NCI-H524 (cell line): ENCODE measurements around the gene DBT.
A peak's percentile ranks its signal among the peaks of the same experiment; 100 is the strongest.
"Not testable (repeated sequence)": the region's sequence is repeated elsewhere in the genome, so short reads cannot be mapped to it uniquely, and the experiment has no call there.

Experiments used
- DNase-seq, 2 experiments: peaks; one replicate each; lab custom pipeline; 2025; lab: John Stamatoyannopoulos, UW

Gene DBT

GRCh38 chr1:100249537-100250257 lies at the start of gene DBT:
Gene DBT (minus strand): TSS chr1:100249834. CDS start chr1:100249820, 14 bp downstream.
- peak; percentile 94 for DNase-seq

- DNase-seq, result no peak
These were observed 48.9 kb upstream of the DBT start for GRCh38 chr1:100298512-100298911.

- not testable (repeated sequence) for DNase-seq
These were observed 47.4 kb upstream of the DBT start for GRCh38 chr1:100296997-100297396.

- DNase-seq, result no peak
These were observed 46.5 kb upstream of the DBT start for GRCh38 chr1:100296140-100296539.

GRCh38 chr1:100292711-100293110 lies 43.1 kb upstream of the DBT start:
- DNase-seq, result no peak

GRCh38 chr1:100290291-100290690 lies 40.7 kb upstream of the DBT start:
- DNase-seq, result no peak

- no peak for DNase-seq
These were observed 37.5 kb upstream of the DBT start for GRCh38 chr1:100287162-100287561.

GRCh38 chr1:100284591-100284990 lies 35.0 kb upstream of the DBT start:
- DNase-seq, result no peak

- DNase-seq, result no peak
These were observed 30.5 kb upstream of the DBT start for GRCh38 chr1:100279954-100280682.

GRCh38 chr1:100279358-100279923 lies 29.8 kb upstream of the DBT start:
- DNase-seq, result peak in 1 of 2 experiments; percentile 40

GRCh38 chr1:100277866-100278265 lies 28.2 kb upstream of the DBT start:
- no peak for DNase-seq

- DNase-seq, result no peak
These were observed 18.6 kb upstream of the DBT start for GRCh38 chr1:100268202-100268601.

- DNase-seq, result no peak
These were observed 17.6 kb upstream of the DBT start for GRCh38 chr1:100267284-100267683.

GRCh38 chr1:100266741-100267140 lies 17.1 kb upstream of the DBT start:
- DNase-seq, result no peak

GRCh38 chr1:100265931-100266740 lies 16.5 kb upstream of the DBT start, which contains the start of gene RTCA:
Gene RTCA (plus strand): TSS chr1:100266216. CDS start chr1:100266376, 160 bp downstream.
- DNase-seq, result peak; percentile 83 to 91

- DNase-seq, result peak; percentile 34 to 61
These were observed 15.9 kb upstream of the DBT start for GRCh38 chr1:100265562-100265930.

- DNase-seq, result not testable (repeated sequence)
These were observed 14.4 kb upstream of the DBT start for GRCh38 chr1:100264081-100264480.

- DNase-seq, result no peak
These were observed 12.1 kb upstream of the DBT start for GRCh38 chr1:100261686-100262085.

- DNase-seq, result not testable (repeated sequence)
These were observed 8.8 kb upstream of the DBT start for GRCh38 chr1:100258427-100258826.

- DNase-seq, result not testable (repeated sequence)
These were observed 6.6 kb upstream of the DBT start for GRCh38 chr1:100256273-100256672.

GRCh38 chr1:100253552-100253951 lies 3.9 kb upstream of the DBT start:
- no peak for DNase-seq

GRCh38 chr1:100252901-100253300 lies 3.3 kb upstream of the DBT start:
- DNase-seq, result no peak
